Central memory CD8-positive, alpha-beta T cell (primary cell): ENCODE data around the gene NAALADL2.
"Not testable (repeated sequence)": the region's sequence is repeated elsewhere in the genome, so short reads cannot be mapped to it uniquely, and the experiment has no call there.

Experiments
- ATAC-seq: fragments of 150-1000 bp; cut with Tn5 transposase; replicated peaks from 2 replicates; pipeline ENCODE4 v1.10.0; 2022; ENCODE audit warnings: mild to moderate bottlenecking, moderate FRiP score, moderate number of reproducible peaks; ENCODE audit not compliant: poor library complexity, severe bottlenecking; ENCODE audit errors: extremely low read depth
- DNase-seq, 2 donors: peaks; one replicate each; pipeline ENCODE4 v3.0.0; 2021; ENCODE audit warnings: low spot score in 2 of 2
- H3K27ac Mint-ChIP-seq: one replicate; pipeline ENCODE4 v1.8.0; 2022; ENCODE audit warnings: low read depth, mild to moderate bottlenecking, moderate library complexity, mixed read lengths
- H3K27me3 Mint-ChIP-seq: one replicate; pipeline ENCODE4 v1.8.0; 2022; ENCODE audit warnings: mixed read lengths
- H3K36me3 Mint-ChIP-seq: one replicate; pipeline ENCODE4 v1.8.0; 2022; ENCODE audit warnings: mild to moderate bottlenecking, moderate library complexity, mixed read lengths; ENCODE audit not compliant: insufficient read depth
- H3K4me1 Mint-ChIP-seq: one replicate; pipeline ENCODE4 v1.8.0; 2022; ENCODE audit warnings: mixed read lengths
- H3K4me3 Mint-ChIP-seq: one replicate; pipeline ENCODE4 v1.8.0; 2022; ENCODE audit warnings: mild to moderate bottlenecking, moderate library complexity, mixed read lengths
- H3K9me3 Mint-ChIP-seq: one replicate; pipeline ENCODE4 v1.8.0; 2022; ENCODE audit warnings: mixed read lengths

The NAALADL2 gene

DNA sequence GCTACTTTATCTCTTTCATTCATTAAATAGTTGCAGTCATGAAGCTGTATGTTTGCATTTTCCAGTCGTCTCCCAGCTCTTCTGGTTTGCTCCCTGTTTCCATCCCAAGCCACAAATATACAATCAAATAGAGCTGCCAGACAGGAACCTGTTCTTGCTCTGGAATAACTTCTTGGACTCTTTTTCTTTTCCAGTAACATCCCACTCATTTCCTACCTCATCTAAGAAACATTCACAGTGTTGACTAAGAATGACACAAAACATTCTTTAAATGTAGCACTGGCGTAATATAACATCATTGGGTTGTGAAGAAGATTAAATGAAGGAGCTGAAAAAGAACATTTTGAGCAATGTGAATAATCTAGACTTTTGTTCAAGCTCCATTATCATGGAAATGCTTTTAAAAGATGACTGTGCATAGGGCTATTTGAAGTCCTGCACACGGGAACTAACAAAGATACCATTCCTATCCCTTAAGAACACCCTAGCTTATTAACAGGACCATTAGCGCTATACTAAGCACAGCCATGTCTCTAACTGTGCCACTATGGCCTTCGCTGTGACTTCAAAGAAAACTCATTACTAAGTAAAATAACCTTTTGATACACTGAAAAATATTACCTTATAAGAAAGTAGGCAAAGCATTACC lies 574.0 kb downstream of the NAALADL2 start:
- ATAC-seq: no peak
- H3K27me3 Mint-ChIP-seq: no peaks in the 10 kb centered on the region
- DNase-seq: no peak
- H3K9me3 Mint-ChIP-seq: peaks cover 11% of the 10 kb centered on the region
- no peak overlapping the region for H3K27ac Mint-ChIP-seq
- no peaks in the 10 kb centered on the region for H3K4me1 Mint-ChIP-seq
- no peak overlapping the region for H3K4me3 Mint-ChIP-seq
- no peaks in the 10 kb centered on the region for H3K36me3 Mint-ChIP-seq

DNA sequence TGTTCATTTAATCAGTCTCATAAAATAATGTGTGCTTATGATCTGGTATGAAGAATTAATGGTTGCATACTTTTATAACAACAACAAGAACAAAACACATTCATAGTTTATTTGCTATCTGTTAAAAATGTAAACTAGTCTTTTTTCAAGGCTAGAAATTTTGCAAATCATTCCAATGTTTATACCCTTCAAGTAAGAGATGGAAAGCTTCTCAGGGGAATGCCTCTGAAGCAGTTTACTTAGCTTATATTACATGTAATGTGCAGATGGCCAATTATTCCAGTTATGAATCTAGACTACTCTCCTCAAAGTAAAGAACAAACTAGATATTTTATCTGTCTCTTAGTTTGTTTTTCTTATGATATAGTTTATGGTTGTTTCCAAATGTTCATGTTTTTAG lies 575.4 kb downstream of the NAALADL2 start:
- ATAC-seq: no peak
- H3K4me3 Mint-ChIP-seq: no peak overlapping the region
- no peaks in the 10 kb centered on the region for H3K27me3 Mint-ChIP-seq
- H3K9me3 Mint-ChIP-seq: peaks cover 19% of the 10 kb centered on the region
- H3K27ac Mint-ChIP-seq: no peak overlapping the region
- H3K36me3 Mint-ChIP-seq: no peaks in the 10 kb centered on the region
- H3K4me1 Mint-ChIP-seq: no peaks in the 10 kb centered on the region
- no peak for DNase-seq

- no peaks in the 10 kb centered on the region for H3K36me3 Mint-ChIP-seq
- H3K27ac Mint-ChIP-seq: no peak overlapping the region
- H3K4me3 Mint-ChIP-seq: no peak overlapping the region
- DNase-seq (no peak), ATAC-seq (no peak)
- no peaks in the 10 kb centered on the region for H3K27me3 Mint-ChIP-seq
- no peaks in the 10 kb centered on the region for H3K4me1 Mint-ChIP-seq
- H3K9me3 Mint-ChIP-seq: peaks cover 35% of the 10 kb centered on the region
Observed at GRCh38 chr3:175443682-175444081, 584.5 kb downstream of the NAALADL2 start.

- Mint-ChIP-seq H3K4me1 (no peaks in the 10 kb centered on the region), H3K4me3 (no peak overlapping the region), H3K27me3 (no peaks in the 10 kb centered on the region), H3K27ac (no peak overlapping the region), H3K36me3 (no peaks in the 10 kb centered on the region), H3K9me3 (peaks cover 20% of the 10 kb centered on the region)
- DNase-seq: no peak
- no peak for ATAC-seq
Observed at GRCh38 chr3:175445741-175446140, 586.6 kb downstream of the NAALADL2 start.

GRCh38 chr3:175447521-175447920 lies 588.4 kb downstream of the NAALADL2 start:
- no peak overlapping the region for H3K27ac Mint-ChIP-seq
- H3K4me3 Mint-ChIP-seq: no peak overlapping the region
- no peak for ATAC-seq

DNA sequence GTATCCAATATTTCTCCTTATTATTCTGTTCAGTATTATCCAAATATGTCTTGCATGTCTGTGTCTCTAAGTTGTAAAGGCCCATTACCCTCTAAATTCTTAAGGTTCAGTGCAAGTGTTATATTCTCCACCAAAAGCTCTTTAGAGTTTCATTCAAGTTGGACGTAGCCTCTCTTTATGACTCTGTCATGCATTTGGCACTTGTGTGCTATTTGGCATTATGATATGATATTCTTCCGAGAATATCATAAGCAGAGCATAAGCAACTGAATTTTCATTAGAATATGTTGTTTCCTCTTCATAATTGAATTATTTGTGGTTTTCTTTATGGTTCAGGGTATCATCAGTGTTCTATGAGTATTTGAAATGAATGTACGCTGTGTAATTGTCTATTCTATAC lies 594.2 kb downstream of the NAALADL2 start:
- Mint-ChIP-seq H3K9me3 (peaks cover 23% of the 10 kb centered on the region), H3K4me3 (no peak overlapping the region), H3K27me3 (no peaks in the 10 kb centered on the region), H3K36me3 (no peaks in the 10 kb centered on the region), H3K4me1 (no peaks in the 10 kb centered on the region), H3K27ac (no peak overlapping the region)
- DNase-seq: no peak
- no peak for ATAC-seq

More at GRCh38 chr3:175447521-175447920, 588.4 kb downstream of the NAALADL2 start:
- Mint-ChIP-seq H3K27me3 (no peaks in the 10 kb centered on the region), H3K9me3 (peaks cover 20% of the 10 kb centered on the region), H3K4me1 (no peaks in the 10 kb centered on the region), H3K36me3 (no peaks in the 10 kb centered on the region)
- no peak for DNase-seq

DNA sequence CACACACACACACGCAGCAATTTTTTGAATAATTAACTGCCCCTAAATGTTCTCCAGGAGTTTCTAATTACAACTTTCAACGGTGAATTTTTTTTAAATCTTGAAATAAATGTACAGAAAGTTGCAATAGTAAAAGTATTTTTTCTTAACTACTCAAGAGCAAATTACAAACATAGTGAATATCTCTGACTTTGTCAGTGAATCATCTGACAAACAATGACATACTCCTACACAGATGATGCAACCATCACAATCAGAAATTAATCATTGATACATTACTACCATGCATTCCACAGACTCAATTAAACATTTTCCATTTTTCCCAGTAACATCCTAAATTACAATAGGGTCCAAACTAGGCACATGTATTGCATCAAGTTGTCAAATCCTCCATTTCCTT lies 597.3 kb downstream of the NAALADL2 start:
- H3K27ac Mint-ChIP-seq: no peak overlapping the region
- H3K4me3 Mint-ChIP-seq: no peak overlapping the region
- peaks cover 30% of the 10 kb centered on the region for H3K9me3 Mint-ChIP-seq
- H3K27me3 Mint-ChIP-seq: no peaks in the 10 kb centered on the region
- no peak for DNase-seq
- H3K36me3 Mint-ChIP-seq: no peaks in the 10 kb centered on the region
- no peaks in the 10 kb centered on the region for H3K4me1 Mint-ChIP-seq
- no peak for ATAC-seq

DNA sequence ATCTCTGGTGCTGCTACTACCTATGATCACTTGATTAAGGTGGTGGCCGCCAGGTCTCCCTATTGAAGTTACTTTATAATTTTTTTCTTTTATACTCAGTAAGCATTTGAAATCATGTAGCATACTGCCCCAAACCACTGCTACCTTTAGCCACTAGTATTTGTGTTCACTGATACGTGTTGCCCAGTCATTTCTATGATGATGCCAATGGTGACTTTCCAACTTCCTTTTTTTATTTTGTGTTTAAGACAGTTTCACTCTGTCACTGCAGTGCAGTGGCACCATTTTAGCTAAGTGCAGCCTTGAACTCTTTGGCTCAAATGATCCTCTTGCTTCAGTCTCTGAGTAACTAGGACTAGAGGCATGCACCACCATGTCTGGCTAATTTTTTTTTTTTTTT lies 598.2 kb downstream of the NAALADL2 start:
- peaks cover 35% of the 10 kb centered on the region for H3K9me3 Mint-ChIP-seq
- no peak for DNase-seq
- H3K36me3 Mint-ChIP-seq: no peaks in the 10 kb centered on the region
- no peak overlapping the region for H3K4me3 Mint-ChIP-seq
- H3K27ac Mint-ChIP-seq: no peak overlapping the region
- no peak for ATAC-seq
- no peaks in the 10 kb centered on the region for H3K4me1 Mint-ChIP-seq
- no peaks in the 10 kb centered on the region for H3K27me3 Mint-ChIP-seq

GRCh38 chr3:175460849-175461399 lies 601.8 kb downstream of the NAALADL2 start:
- not testable (repeated sequence) for H3K4me1 Mint-ChIP-seq, H3K27ac Mint-ChIP-seq, DNase-seq, H3K36me3 Mint-ChIP-seq, ATAC-seq, H3K4me3 Mint-ChIP-seq, H3K27me3 Mint-ChIP-seq
- peaks cover 29% of the 10 kb centered on the region for H3K9me3 Mint-ChIP-seq

GRCh38 chr3:175464362-175464761 lies 605.2 kb downstream of the NAALADL2 start:
- Mint-ChIP-seq H3K4me3 (no peak overlapping the region), H3K27ac (no peak overlapping the region), H3K27me3 (no peaks in the 10 kb centered on the region), H3K4me1 (no peaks in the 10 kb centered on the region), H3K36me3 (no peaks in the 10 kb centered on the region), H3K9me3 (peaks cover 9% of the 10 kb centered on the region)
- no peak for DNase-seq
- ATAC-seq: no peak

DNA sequence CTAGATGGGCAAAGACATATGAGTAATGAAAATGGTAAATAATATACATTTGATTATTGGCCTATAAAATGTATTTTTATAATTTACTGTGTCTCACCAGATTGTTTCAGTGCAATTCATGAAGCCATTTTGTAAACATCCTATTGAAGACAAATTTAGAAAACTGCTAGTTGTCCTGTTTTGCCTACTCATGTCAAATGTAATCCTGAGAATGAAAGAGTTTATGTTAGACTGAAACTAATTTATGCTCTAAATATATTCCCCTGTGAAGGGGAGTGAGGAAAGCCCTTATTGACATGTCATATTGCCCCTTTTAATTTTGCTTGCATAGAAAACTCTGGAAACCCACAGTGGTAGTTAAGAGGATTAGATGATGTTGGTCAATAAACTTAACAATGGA lies 610.0 kb downstream of the NAALADL2 start:
- Mint-ChIP-seq H3K4me1 (no peaks in the 10 kb centered on the region), H3K36me3 (no peaks in the 10 kb centered on the region), H3K27me3 (no peaks in the 10 kb centered on the region), H3K4me3 (no peak overlapping the region), H3K27ac (no peak overlapping the region), H3K9me3 (no peaks in the 10 kb centered on the region)
- ATAC-seq: no peak
- no peak for DNase-seq

DNA sequence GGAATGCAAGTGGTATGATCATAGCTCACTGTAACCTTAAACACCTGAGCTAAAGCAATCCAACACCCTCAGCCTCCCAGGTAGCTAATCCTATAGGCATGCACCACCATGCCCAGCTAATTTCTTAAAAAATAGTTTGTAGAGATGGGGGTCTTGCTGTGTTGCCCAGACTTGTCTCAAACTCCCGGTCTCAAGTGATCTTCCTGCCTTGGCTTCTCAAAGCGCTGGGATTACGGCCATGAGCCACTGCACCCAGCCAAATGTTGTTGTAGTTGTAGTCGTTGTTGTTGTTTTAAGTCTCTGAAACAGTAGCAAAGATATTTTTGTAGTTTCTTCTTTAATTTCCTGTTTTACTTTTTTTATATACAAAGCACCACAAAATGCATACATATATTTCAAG lies 616.6 kb downstream of the NAALADL2 start:
- H3K27me3 Mint-ChIP-seq: no peaks in the 10 kb centered on the region
- H3K4me1 Mint-ChIP-seq: no peaks in the 10 kb centered on the region
- H3K9me3 Mint-ChIP-seq: peaks cover 11% of the 10 kb centered on the region
- no peak overlapping the region for H3K4me3 Mint-ChIP-seq
- H3K27ac Mint-ChIP-seq: no peak overlapping the region
- no peak for DNase-seq
- no peaks in the 10 kb centered on the region for H3K36me3 Mint-ChIP-seq
- no peak for ATAC-seq

- ATAC-seq (no peak), DNase-seq (no peak)
- Mint-ChIP-seq H3K27me3 (no peaks in the 10 kb centered on the region), H3K9me3 (peaks cover 11% of the 10 kb centered on the region), H3K27ac (no peak overlapping the region), H3K36me3 (no peaks in the 10 kb centered on the region), H3K4me3 (no peak overlapping the region), H3K4me1 (no peaks in the 10 kb centered on the region)
Observed at GRCh38 chr3:175476489-175476888, 617.4 kb downstream of the NAALADL2 start.
